T-helper 22 cell (primary cell): ENCODE measurements around the gene MMD.
"Not testable (repeated sequence)": the region's sequence is repeated elsewhere in the genome, so short reads cannot be mapped to it uniquely, and the experiment has no call there.

Source experiments
- DNase-seq: peaks from one replicate; pipeline ENCODE4 v3.0.0-alpha.2; 2020; ENCODE audit warnings: low read depth

The MMD gene

GRCh38 chr17:55421179-55421934, at the start of gene MMD:
TSS of gene MMD (minus strand) at chr17:55421835. CDS start at chr17:55421695, 140 bp downstream.
- peak; percentile 0 for DNase-seq

GRCh38 chr17:55466671-55467070, 45.0 kb upstream of the MMD start:
- DNase-seq = no peak

- not testable (repeated sequence) for DNase-seq
These were observed 44.1 kb upstream of the MMD start for GRCh38 chr17:55465771-55466170.

DNA sequence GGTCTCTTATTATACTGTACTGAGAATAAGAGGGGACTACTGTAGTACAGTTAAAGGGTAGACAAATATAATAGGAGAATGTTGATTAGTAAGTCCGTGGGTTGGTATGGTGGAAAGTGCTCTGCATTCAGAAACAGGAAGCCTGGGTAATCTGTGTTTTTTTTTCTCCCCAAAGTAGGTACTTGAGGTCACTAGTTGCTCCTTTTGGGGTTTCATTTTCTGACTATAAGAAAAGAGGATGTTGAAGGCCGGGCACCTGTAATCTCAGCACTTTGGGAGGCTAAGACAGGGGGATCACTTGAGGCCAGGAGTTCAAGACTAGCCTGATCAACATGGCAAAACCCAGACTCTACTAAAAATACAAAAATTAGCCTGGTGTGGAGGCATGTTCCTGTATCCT, 42.0 kb upstream of the MMD start:
- no peak for DNase-seq

- DNase-seq = no peak
These were observed 41.1 kb upstream of the MMD start for GRCh38 chr17:55462711-55463110.

DNA sequence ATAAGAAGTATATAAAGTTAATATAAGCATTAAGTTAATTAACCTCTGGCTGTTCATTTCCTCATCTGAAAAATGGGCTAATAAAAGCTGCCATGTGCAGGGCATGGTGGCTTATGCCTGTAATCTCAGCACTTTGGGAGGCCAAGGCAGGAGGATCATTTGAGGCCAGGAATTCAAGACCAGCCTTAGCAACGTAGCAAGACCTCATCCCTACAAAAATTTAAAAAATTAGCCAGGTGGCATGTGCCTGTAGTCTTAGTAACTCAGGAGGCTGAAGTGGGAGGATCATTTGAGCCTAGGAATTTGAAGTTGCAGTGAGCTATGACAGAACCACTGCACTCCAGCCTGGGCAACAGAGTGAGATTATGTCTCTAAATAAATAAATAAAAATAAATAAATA, 40.6 kb upstream of the MMD start:
- DNase-seq = no peak

GRCh38 chr17:55458978-55459377, 37.3 kb upstream of the MMD start:
- no peak for DNase-seq

DNA sequence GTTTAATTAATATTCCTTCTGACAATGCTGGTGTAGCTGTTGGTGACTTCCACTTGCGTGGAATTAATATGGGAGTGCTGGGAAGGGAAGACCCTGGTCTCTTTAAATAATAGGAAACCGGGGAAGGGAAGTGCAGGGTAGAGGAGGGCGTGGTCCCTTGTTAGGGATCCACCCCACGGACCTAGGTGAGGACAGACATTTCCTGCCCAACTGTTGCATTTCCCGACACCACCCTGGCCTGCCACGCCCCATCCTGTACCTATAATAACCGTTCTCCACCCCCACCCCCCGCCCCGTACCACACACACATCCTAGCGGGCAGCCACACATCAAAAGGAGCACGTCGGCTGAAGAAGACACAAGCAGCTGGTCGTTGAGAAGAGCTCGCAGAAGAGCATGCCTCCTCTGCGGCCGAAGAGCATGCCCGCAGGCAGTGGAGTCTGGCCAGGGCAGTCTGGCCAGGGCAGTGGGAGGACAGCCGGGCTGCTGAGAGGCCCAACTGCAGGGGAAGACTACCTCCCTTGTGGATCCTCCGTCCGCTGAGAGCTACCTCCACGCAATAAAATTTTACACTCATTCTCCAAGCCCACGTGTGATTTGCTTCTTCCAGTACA, 36.8 kb upstream of the MMD start:
- no peak for DNase-seq

DNA sequence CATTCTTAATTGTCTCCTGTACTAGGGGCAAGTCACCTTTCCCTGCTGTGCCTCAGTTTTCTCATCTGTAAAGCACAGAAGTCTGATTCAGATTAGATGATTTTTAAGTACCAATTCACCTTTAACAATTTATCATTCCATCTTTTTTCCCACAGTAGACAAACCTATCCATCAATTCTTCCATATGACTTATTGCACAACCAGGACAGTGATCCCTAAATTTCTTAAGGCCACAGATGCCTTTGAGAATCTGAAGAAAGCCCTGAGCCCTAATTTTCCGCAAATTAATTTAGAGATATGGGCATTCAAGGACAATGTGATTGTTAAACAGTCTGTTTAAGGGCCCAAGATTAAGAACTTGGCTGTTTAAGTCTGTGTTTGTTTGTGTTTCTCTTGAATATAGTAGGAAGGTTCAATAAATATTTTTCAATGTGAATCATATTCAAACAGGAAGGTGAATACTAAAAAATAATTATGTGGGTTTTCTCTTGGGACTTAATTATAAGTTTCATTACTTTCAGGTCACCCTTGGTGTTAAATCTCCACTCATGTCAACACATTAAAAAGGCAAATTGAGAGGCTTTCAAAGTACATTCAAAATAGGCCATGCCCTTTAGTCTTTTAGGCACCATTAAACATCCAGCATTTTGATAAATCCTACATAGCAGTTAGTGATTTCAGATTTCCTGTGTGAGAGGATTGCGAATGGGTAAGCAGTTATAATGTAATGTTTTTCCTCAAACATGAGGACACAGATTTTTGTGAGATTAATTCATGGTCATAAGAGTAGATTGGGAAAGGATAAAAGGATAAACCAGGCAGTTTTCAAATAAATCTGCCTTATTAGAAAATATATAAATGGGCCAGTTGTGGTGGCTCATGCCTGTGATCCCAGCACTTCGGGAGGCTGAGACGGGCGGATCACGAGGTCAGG, 34.9 kb upstream of the MMD start:
- DNase-seq = no peak

- DNase-seq = no peak
These were observed 33.4 kb upstream of the MMD start for GRCh38 chr17:55454906-55455474.

DNA sequence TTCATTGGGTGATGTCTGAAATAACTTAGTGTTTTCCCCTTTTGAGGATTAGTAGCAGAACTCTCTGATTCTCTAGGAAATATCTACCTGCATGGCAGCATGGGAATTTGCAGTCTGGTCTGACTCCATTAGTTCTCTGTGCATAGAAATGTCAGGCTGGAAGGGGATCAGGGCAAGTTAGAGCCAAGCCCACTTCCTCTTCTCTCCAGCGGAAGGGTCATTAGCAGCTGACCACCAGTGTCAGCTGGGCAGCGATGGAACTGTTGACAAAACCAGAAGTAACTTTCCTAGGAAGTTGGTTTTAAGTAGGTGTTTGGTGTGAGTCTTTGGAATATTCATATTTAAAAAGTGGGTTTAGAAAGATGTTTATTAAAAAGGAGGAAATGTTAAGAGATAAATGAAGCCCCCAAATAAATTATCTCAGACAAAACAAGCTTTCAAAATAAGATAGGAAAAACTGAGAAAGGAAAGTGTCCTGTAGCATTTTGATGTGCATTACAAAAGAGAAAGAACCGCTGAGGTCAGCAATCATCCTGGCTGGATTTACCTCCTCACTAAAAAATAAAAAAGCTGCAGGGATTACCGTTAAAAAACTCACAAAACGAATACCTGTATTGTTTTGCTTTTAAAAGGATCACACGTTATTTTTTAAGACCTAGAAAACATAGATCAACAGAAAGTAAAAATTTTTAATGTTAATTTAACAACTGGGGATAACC, 32.4 kb upstream of the MMD start:
- no peak for DNase-seq

DNA sequence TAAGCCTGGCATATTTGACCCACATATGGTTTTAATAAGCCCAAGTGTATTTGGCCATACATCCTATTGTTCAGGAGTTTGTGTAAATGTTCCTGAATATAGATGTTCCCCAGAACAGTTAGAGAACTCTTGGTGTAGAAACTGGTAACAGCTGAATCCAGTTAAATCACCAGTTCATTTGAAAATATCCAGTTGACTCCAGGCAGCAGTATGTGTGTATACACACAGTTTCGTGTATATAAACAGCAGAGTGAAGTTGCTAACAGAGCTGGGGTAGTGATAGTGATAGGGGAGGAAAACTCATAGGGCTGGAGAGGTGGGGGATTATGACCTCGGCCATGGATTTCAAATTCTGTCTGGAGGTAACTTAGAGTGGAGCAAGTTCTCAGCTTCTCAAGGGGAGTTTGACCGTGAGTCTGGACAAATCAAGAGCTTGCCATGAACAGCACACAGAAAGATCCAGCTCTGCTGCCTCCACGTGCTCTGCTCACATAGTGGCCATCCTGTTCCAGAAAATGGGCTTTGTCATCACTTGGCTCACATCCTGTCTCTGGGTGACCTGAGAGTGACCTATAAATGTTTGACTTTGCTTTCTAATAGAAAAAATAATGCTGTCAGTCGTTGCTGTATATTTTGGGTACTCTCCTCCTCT, 30.6 kb upstream of the MMD start:
- no peak for DNase-seq

GRCh38 chr17:55451758-55452138, 30.1 kb upstream of the MMD start:
- no peak for DNase-seq

DNA sequence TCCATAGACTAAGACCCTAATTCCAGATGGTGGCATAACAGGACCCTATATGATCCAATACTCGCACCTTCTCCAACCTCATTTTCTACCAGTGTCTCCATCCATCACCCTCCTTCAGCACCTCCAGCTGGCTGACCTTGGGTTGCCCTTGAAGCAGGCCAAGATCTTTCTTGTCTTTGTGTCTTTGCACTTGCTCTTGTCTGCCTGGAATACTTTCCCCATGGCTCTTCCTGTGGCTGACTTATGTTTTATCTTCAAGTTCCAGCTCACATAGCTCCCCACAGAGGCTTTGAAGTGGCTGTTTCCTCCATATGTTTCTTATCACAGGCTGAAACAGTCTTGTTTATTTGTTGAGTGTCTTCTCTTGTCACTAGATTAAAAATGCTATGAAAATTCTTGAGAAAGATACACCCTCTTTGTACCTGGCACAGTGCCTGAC, 29.6 kb upstream of the MMD start:
- DNase-seq = no peak

GRCh38 chr17:55450232-55450825, 28.7 kb upstream of the MMD start:
- no peak for DNase-seq

GRCh38 chr17:55448681-55449080, 27.0 kb upstream of the MMD start:
- DNase-seq = no peak

GRCh38 chr17:55446581-55447205, 25.1 kb upstream of the MMD start:
- no peak for DNase-seq

DNA sequence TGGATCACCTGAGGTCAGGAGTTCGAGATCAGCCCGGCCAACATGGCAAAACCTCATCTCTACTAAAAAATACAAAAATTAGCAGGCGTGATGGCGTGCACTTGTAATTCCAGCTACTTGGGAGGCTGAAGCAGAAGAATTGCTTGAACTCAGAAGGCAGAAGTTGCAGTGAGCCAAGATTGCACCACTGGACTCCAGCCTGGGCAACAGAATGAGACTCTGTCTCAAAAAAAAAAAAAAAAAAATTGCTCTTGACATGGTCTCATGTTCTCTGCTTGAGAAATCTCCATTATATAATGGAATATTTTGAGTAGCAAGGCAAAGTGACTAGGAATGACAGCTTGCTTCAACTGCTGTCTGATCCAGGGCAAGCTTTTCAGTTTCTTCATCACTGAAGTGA, 24.4 kb upstream of the MMD start:
- not testable (repeated sequence) for DNase-seq

- no peak for DNase-seq
These were observed 23.1 kb upstream of the MMD start for GRCh38 chr17:55444471-55445441.
